ENCODE measurements around the gene ZNF667.

Gene ZNF667

GRCh38 chr19:56393119-56394012, 83.8 kb downstream of the ZNF667 start, which contains the start of gene ZNF582:
ZNF582 (minus strand) TSS chr19:56393534; CDS start chr19:56391752, 1,782 bp downstream.
- peak; percentile 95 for DNase-seq (ENCODE audit: low spot score)
